Uterus (tissue), 4 donors: ENCODE measurements around the gene HSPBP1. TPM values are rescaled to one million over a fixed set of nuclear protein-coding genes. Genes with fewer than 3 reads are reported as not detected.

Experiments used
- DNase-seq, 2 donors: peaks; one replicate each; pipeline ENCODE4 v3.0.0-alpha.2; 2019 to 2020
- H3K27ac ChIP-seq, 2 donors: fragments of 200-600 bp; sonication (generic); 1 replicate in 1 of 2; 2 replicates in 1 of 2; pipeline ENCODE4 v1.5.1; 2016 to 2018
- H3K27me3 ChIP-seq, 2 donors: fragments of 200-600 bp; sonication (generic); one replicate each; pipeline ENCODE4 v1.5.1; 2018 to 2019; ENCODE audit warnings: control low read depth in 1 of 2
- H3K36me3 ChIP-seq, 2 donors: fragments of 200-600 bp; sonication (generic); one replicate each; pipeline ENCODE4 v1.5.1; 2019; ENCODE audit warnings: control low read depth in 1 of 2
- H3K4me1 ChIP-seq, 2 donors: fragments of 200-600 bp; sonication (generic); one replicate each; pipeline ENCODE4 v1.5.1; 2018 to 2019; ENCODE audit warnings: control low read depth in 1 of 2
- H3K4me3 ChIP-seq, 2 donors: fragments of 200-600 bp; sonication (generic); 1 replicate in 1 of 2; 2 replicates in 1 of 2; pipeline ENCODE4 v1.5.1; 2018 to 2019; ENCODE audit warnings: mild to moderate bottlenecking in 1 of 2
- H3K9me3 ChIP-seq, 2 donors: fragments of 200-600 bp; sonication (generic); one replicate each; pipeline ENCODE4 v1.5.1; 2019; ENCODE audit warnings: control low read depth in 1 of 2
- CTCF ChIP-seq, 4 experiments: fragments of 200-600 bp in 2 of 4; fragments of 450-650 bp in 2 of 4; sonication (generic) in 2 of 4; IDR thresholded peaks; one replicate each; pipeline ENCODE4 v1.5.1; 2016 to 2019; ENCODE audit warnings: antibody characterized with exemption in 4 of 4, mild to moderate bottlenecking in 2 of 4, moderate library complexity in 1 of 4
- POLR2A ChIP-seq, 2 donors: fragments of 450-650 bp; IDR thresholded peaks; one replicate each; pipeline ENCODE4 v1.6.1; 2016; ENCODE audit warnings: antibody characterized with exemption in 2 of 2, mild to moderate bottlenecking in 1 of 2, moderate library complexity in 1 of 2
- intact Hi-C: fragments of 100-400 bp; cut with DNase I; formaldehyde crosslinking; loops from one replicate; pipeline ENCODE4 v1.15.1; 2023; ENCODE audit warnings: low total_unique reads
- total RNA-seq, 4 donors: library from RNA; depleted of rRNA in 3 of 4; stranded (reverse); fragments of >200 nt in 3 of 4; gene quantifications; one replicate each; pipeline versions ENCODE4 v1.1.0 to v1.2.4, GENCODE V29; 2014 to 2023
- donor health status: DM: yes; HTN: yes; CAD: no.

HSPBP1 gene
- total RNA-seq, 4 donors from 2014 or later = 1.3 to 37.4 (median 25.6) TPM

- no peak for DNase-seq
- intact Hi-C loops = no loop called here
- H3K4me3 ChIP-seq = peak overlapping the region; percentile 73 to 79
- no peak overlapping the region for H3K27ac ChIP-seq
- H3K27me3 ChIP-seq = no peaks in the 10 kb centered on the region
- peaks cover 5 to 10% of the 10 kb centered on the region in 2 donors for H3K4me1 ChIP-seq
- TF ChIP-seq POLR2A (IDR thresholded peaks at IDR 0.05) = no peak
- no peak for TF ChIP-seq CTCF (IDR thresholded peaks at IDR 0.05)
- H3K9me3 ChIP-seq = no peaks in the 10 kb centered on the region
- H3K36me3 ChIP-seq = no peaks in the 10 kb centered on the region
Observed at GRCh38 chr19:55256562-55257460, 23.1 kb downstream of the HSPBP1 start.

- H3K27ac ChIP-seq = no peak overlapping the region
- no peak for TF ChIP-seq POLR2A (IDR thresholded peaks at IDR 0.05)
- TF ChIP-seq CTCF (IDR thresholded peaks at IDR 0.05) = no peak
- H3K36me3 ChIP-seq = no peaks in the 10 kb centered on the region
- H3K4me1 ChIP-seq = peaks cover 5 to 10% of the 10 kb centered on the region in 2 donors
- no peak for DNase-seq
- intact Hi-C loops = no loop called here
- H3K4me3 ChIP-seq = no peak overlapping the region
- no peaks in the 10 kb centered on the region for H3K9me3 ChIP-seq
- no peaks in the 10 kb centered on the region for H3K27me3 ChIP-seq
Observed at GRCh38 chr19:55255618-55256423, 24.1 kb downstream of the HSPBP1 start.

- Histone ChIP-seq H3K27ac (peak overlapping the region in 1 of 2 donors; percentile 9), H3K9me3 (no peaks in the 10 kb centered on the region), H3K27me3 (no peaks in the 10 kb centered on the region), H3K36me3 (no peaks in the 10 kb centered on the region), H3K4me1 (peaks cover under 1 to 6% of the 10 kb centered on the region in 2 donors), H3K4me3 (no peak overlapping the region)
- TF ChIP-seq POLR2A (IDR thresholded peaks at IDR 0.05) (no peak), CTCF (IDR thresholded peaks at IDR 0.05) (no peak)
- intact Hi-C loops = no loop called here
- no peak for DNase-seq
Observed at GRCh38 chr19:55254625-55254977, 25.3 kb downstream of the HSPBP1 start.

- intact Hi-C loops = no loop called here
- no peak overlapping the region for H3K4me3 ChIP-seq
- H3K36me3 ChIP-seq = no peaks in the 10 kb centered on the region
- H3K27ac ChIP-seq = peak overlapping the region in 1 of 2 donors; percentile 9
- TF ChIP-seq CTCF (IDR thresholded peaks at IDR 0.05) (no peak), POLR2A (IDR thresholded peaks at IDR 0.05) (no peak)
- no peak for DNase-seq
- no peaks in the 10 kb centered on the region for H3K27me3 ChIP-seq
- H3K9me3 ChIP-seq = no peaks in the 10 kb centered on the region
- peaks cover 0 to 5% of the 10 kb centered on the region in 2 donors for H3K4me1 ChIP-seq
Observed at GRCh38 chr19:55253842-55254624, 25.9 kb downstream of the HSPBP1 start.
